ENCODE measurements around the gene TRAK2.

The TRAK2 gene

DNA sequence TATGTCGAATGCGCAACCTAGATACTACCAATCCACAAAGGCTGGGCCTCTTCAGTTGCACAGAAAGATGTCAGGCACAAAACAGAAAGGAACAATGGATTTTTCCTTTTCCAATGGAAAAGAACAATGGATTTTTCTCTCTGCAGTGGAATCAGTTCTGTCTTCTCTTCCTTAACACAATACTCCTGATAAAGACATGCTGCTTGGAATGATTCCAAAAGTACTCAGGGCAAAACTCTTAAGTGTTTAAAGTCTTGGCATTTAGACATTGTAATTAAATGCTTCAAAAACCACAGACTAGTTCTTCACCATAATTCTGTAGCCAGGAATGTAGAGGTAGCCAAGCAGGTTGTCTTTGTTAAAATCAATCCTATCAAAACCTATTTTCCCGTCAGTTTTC lies 47.4 kb downstream of the TRAK2 start:
- no peak for DNase-seq (ENCODE audit: low read depth)
- no peak for TF ChIP-seq CTCF (IDR thresholded peaks at IDR 0.05; ENCODE audit: insufficient read depth, low read depth, low read length, missing control alignments)
- H3K4me3 ChIP-seq (ENCODE audit: low read depth, low read length): no peak overlapping the region

DNA sequence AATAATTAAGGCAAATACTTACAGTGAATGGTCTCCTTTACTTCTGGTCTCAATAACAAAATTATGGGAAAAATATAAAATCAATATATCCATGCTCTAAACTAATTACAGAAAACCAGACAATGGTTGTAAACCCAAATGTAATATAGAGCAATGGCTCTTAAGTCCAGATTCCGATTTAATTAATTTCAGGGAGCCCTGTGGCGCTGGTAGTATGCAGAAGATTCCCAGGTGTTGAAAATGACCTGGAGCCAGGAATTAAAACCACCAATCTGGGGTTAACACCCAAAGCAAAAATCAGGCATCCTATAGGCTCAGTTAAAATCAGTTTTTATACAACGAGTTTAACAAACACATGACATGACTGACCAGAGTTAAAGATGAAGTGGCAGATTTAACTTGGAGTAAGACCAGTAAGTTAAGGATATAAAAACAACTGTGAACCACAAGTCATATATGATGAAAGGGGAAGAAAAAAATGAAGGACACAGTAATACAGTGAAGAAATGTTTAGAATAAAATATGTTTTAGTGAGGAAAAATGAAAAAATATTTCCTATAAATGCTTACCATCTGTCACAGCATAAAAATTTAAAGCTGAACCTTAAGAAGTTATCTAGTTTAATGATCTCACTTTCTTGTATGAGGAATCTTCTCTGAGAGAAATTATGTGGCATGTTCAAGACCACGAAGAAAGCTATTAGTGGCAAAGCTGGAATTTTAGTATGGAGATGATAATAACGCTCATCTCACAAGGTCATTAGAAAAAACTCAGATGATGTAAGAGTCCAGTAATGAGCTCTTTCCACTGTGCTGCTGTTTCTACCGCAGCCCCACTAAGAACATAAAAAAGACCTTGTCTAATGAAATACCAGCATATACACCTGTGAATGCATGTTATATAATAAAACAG lies 48.4 kb downstream of the TRAK2 start:
- TF ChIP-seq CTCF (IDR thresholded peaks at IDR 0.05; ENCODE audit: insufficient read depth, low read depth, low read length, missing control alignments): no peak
- no peak overlapping the region for H3K4me3 ChIP-seq (ENCODE audit: low read depth, low read length)
- DNase-seq (ENCODE audit: low read depth): no peak

DNA sequence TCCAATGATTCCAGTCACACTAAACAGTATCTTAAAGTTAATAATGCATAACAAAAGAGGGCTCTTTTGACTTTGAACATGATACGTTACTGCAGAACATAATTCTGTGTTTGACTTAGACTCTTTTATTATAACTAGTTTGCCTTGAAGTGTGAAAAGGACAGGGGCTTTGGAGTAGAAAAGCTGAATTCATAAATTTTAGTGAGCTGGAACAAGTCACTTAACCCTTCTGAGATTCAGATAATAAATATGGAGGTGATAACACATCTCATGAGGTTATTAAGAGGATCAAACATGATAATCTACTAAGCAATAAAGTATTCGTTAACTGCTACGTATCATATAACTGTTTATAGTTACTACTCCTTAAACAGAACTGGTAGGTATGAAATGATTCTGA lies 49.4 kb downstream of the TRAK2 start:
- DNase-seq (ENCODE audit: low read depth): no peak
- H3K4me3 ChIP-seq (ENCODE audit: low read depth, low read length): no peak overlapping the region
- no peak for TF ChIP-seq CTCF (IDR thresholded peaks at IDR 0.05; ENCODE audit: insufficient read depth, low read depth, low read length, missing control alignments)

- no peak for DNase-seq (ENCODE audit: low read depth)
- TF ChIP-seq CTCF (IDR thresholded peaks at IDR 0.05; ENCODE audit: insufficient read depth, low read depth, low read length, missing control alignments): no peak
- H3K4me3 ChIP-seq (ENCODE audit: low read depth, low read length): no peak overlapping the region
Observed at GRCh38 chr2:201396595-201396994, 54.7 kb downstream of the TRAK2 start.

DNA sequence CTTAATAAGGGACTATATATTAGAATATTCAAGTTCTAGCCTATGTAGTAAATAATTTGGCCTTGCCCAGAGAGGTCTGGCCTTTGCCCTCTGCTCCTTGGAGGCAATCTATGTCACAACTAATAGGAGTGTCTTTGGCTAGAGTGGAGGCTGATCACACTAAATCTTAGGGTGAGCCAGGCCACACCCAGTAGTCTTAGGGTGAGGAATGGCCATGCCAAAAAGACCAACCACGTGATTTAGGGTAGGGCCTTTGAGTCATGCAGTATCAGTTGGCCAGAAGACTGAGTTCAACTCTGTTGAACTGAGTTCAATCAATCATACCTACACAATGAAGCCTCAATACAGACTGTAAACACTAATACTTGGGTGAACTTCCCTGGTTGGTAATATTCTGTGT lies 68.1 kb downstream of the TRAK2 start:
- no peak for TF ChIP-seq CTCF (IDR thresholded peaks at IDR 0.05; ENCODE audit: insufficient read depth, low read depth, low read length, missing control alignments)
- no peak for DNase-seq (ENCODE audit: low read depth)
- H3K4me3 ChIP-seq (ENCODE audit: low read depth, low read length): no peak overlapping the region

DNA sequence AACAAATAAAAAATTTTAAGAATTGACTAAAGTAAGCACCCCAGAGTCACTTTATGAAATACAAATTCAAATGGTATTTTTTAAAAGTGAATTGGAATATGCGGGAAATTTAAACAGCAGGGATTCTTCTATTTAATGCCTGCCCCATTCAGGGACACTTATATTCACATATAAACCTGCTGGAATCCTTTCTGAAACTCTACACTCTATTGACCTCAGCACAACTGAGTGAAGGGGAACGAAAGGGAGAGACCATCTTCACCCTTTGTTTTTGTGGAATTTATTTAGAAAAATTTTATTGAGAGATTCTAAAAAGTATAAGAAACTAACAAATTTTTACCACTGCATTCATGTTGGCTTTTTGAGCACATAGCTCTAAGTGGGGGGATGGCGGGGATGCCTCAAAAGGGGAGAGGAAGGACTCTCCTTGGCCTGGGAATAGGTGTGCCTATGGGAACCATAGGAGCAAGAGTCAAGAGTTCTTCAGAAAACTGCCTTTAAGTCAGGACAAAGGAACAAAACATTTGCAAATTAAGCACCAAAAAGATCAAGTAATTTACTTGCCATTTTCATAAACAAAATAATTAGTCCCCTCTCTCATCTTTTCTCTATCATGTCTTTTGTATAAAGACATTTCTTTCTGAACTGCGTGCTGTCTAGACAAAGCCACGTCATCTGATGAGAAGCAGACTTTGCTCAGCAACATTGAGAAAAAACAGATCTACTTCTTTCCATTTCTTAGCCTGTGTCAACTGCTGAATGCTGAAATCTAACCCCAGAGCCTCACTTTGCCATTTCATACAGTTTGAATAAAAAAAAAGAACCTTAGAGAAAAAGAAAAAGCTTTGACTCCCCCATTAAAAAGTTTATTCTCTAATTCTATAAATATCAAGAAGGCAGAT lies 72.5 kb downstream of the TRAK2 start:
- no peak for TF ChIP-seq CTCF (IDR thresholded peaks at IDR 0.05; ENCODE audit: insufficient read depth, low read depth, low read length, missing control alignments)
- no peak overlapping the region for H3K4me3 ChIP-seq (ENCODE audit: low read depth, low read length)
- DNase-seq (ENCODE audit: low read depth): no peak

Measured in GM12865 (cell line).